IPS-NIHi7 (cell line): ENCODE data around the gene DDIT3.
"Not testable (repeated sequence)": the region's sequence is repeated elsewhere in the genome, so short reads cannot be mapped to it uniquely, and the experiment has no call there.

Source experiments
- DNase-seq: peaks from one replicate; pipeline ENCODE4 v3.0.0; 2012; ENCODE audit warnings: mixed read lengths; ENCODE audit errors: extremely low spot score

The DDIT3 gene

GRCh38 chr12:57513266-57513665 lies 7.0 kb downstream of the DDIT3 start:
- no peak for DNase-seq

GRCh38 chr12:57512665-57513064 lies 7.6 kb downstream of the DDIT3 start:
- DNase-seq, result no peak

- DNase-seq, result no peak
These were observed 8.6 kb downstream of the DDIT3 start for GRCh38 chr12:57511588-57512325.

- no peak for DNase-seq
These were observed 9.2 kb downstream of the DDIT3 start for GRCh38 chr12:57511161-57511560.

GRCh38 chr12:57507796-57508195 lies 12.5 kb downstream of the DDIT3 start:
- DNase-seq, result not testable (repeated sequence)

- DNase-seq, result not testable (repeated sequence)
These were observed 13.8 kb downstream of the DDIT3 start for GRCh38 chr12:57506541-57506940.

DNA sequence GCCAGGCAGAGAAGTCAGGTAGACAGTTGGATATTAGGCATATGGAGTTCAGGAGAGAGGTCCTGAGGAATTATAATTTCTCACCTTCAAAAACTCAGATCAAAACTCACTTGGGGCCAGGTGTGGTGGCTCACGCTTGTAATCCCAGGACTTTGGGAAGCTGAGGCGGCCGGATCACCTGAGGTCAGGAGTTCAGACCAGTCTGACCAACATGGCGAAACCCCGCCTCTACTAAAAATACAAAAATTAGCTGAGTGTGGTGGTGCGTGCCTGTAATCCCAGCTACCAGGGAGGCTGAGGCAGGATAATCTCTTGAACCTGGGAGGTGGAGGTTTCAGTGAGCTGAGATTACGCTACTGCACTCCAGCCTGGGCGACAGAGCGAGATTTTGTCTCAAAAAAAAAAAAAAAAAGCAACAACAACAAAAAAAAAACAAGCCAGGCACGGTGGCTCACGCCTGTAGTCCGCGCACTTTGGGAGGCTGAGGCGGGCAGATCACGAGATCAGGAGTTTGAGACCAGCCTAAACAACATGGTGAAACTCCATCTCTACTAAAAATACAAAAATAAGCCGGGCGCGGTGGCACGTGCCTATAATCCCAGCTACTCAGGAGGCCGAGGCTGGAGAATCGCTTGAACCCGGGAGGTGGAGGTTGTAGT lies 17.9 kb downstream of the DDIT3 start:
- DNase-seq, result not testable (repeated sequence)

DNA sequence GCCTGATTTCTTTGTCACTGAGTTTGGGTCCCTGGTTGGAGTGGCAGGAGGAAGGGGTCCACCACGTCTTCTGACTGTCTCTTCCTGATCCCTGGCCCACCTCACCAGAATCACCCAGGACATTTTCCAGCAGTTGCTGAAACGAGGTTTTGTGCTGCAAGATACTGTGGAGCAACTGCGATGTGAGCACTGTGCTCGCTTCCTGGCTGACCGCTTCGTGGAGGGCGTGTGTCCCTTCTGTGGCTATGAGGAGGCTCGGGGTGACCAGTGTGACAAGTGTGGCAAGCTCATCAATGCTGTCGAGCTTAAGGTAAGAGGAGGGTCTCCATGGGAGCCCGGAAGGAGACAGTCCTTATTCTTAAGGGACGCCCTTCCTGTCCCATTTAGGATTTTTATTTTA lies 20.1 kb downstream of the DDIT3 start:
- no peak for DNase-seq

GRCh38 chr12:57498571-57498970 lies 21.7 kb downstream of the DDIT3 start:
- no peak for DNase-seq

GRCh38 chr12:57498132-57498502 lies 22.2 kb downstream of the DDIT3 start:
- DNase-seq, result peak; percentile 54

GRCh38 chr12:57497223-57498131 lies 22.8 kb downstream of the DDIT3 start:
- DNase-seq, result no peak

- DNase-seq, result no peak
These were observed 23.5 kb downstream of the DDIT3 start for GRCh38 chr12:57496822-57497221.

DNA sequence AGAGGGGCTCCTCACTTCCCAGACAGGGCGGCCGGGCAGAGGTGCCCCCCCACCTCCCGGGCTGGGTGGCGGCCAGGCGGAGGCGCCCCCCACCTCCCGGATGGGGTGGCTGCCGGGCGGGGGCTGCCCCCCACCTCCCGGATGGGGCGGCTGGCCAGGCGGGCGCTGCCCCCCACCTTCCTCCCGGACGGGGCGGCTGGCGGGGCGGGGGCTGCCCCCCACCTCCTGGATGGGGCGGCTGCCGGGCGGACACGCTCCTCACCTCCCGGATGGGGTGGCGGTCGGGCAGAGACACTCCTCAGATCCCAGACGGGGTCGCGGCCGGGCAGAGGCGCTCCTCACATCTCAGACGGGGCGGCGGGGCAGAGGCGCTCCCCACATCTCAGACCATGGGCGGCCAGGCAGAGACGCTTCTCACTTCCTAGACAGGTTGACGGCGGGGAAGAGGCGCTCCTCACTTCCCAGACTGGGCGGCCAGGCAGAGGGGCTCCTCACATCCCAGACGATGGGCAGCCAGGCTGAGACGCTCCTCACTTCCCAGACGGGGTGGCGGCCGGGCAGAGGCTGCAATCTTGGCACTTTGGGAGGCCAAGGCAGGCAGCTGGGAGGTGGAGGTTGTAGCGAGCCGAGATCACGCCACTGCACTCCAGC lies 25.1 kb downstream of the DDIT3 start:
- not testable (repeated sequence) for DNase-seq

DNA sequence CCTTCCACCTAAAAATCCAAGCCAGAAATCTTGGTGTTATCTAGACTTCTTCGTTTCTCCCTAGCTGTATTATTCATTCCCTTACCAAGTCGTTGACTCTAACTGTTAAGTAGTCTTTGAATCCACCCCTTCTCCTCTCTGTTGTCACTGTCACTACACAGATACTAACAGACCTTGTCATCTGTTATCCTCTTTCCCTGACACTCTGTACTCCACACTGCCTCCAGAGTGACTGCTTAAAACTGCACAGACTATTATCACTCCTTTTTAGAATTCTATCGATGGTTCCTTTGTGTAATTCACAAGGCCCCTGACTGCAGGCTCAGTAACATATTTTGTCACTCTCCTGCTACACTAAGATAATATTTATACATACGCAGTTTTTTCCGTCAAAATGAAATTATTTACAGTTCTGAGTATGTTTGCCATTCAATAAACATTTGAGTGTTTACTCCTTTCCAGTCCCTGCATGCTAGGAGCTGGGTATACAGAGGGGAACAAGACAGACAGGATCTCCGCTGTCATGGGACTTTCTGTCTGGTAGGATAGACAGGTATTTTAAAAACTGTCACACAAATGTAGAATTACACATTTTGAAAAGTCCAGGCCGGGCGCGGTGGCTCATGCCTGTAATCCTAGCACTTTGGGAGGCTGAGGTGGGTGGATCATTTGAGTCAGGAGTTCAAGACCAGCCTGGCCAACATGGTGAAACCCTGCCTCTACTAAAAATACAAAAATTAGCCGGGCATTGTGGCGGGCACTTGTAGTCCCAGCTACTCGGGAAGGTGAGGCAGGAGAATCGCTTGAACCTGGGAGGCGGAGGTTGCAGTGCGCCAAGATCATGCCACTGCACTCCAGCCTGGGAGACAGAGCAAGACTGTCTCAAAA lies 28.7 kb downstream of the DDIT3 start:
- DNase-seq, result no peak

GRCh38 chr12:57490126-57490525 lies 30.2 kb downstream of the DDIT3 start:
- no peak for DNase-seq

GRCh38 chr12:57489157-57489641 lies 31.1 kb downstream of the DDIT3 start:
- DNase-seq, result no peak

DNA sequence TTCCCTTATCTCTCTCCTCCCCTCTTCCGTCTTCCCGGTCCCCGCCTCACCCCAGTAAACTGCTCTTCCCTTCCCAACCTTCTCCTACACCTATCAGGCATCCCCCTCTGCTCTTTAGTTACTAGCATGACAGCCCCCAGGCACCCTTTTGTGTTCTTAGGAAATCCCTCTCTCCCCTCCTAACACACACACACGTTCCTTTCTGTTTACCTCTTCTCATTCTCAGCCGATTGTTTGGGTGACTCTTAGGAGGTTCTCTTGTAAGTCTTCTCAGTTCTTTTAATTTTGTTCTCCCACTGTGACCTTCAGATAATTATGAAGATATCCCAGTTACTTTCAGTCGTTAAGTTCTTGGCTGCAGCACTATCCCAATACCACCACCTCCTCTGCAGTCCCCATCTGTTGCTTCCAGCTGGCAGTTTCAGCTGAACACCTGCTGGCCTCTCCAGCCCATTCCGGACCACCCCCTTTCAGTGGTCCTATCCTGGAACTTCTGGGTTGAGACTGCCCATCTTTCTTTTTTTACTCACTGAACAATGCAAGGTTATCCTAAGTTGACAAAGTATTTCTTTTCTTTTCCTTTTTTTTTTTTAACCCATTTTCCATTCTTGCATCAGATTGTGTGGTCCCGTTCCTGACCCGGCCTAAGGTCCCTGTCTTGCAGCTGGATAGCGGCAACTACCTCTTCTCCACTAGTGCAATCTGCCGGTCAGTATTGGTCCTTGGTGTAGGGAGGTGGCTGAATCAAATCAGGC lies 31.7 kb downstream of the DDIT3 start:
- DNase-seq, result no peak

- DNase-seq, result peak; percentile 92
These were observed 32.5 kb downstream of the DDIT3 start, which contains the start of gene MARS1 for GRCh38 chr12:57487597-57488401. Gene MARS1, plus strand, starts transcription at chr12:57488068. Its CDS starts 23 bp downstream, at chr12:57488091.

DNA sequence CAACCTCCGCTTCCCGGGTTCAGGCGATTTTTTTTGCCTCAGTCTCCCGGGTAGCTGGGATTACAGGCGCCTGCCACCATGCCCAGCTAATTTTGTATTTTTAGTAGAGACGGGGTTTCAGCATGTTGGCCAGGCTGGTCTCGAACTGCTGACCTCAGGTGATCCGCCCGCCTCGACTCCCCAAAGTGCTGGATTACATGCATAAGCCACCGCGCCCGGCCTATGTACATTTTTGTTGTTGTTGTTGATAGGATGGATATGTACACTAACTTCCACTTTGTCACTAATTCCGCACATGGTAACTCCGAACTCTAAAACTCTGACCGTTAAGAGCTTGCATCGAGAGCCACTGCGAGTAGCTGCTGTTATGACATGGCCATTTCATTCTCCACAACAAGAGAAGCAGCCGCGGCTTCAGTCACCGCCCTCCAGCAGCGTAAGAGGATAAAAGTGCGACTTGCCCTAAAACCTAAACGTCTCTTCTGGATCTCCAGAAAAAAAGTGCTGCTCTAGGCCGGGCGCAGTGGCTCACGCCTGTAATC lies 33.2 kb downstream of the DDIT3 start:
- no peak for DNase-seq
